ENCODE data around the gene ZNF136.

Gene ZNF136

GRCh38 chr19:12162882-12163806 lies at the start of gene ZNF136:
Gene ZNF136 (plus strand): TSS chr19:12163096. CDS start chr19:12163204, 108 bp downstream.
- no peak for DNase-seq

- DNase-seq: no peak
Measured at GRCh38 chr19:12113121-12113520, 49.8 kb upstream of the ZNF136 start.

- no peak for DNase-seq
Measured at GRCh38 chr19:12117201-12117970, 45.5 kb upstream of the ZNF136 start.

- no peak for DNase-seq
Measured at GRCh38 chr19:12126707-12127106, 36.2 kb upstream of the ZNF136 start.

- DNase-seq: no peak
Measured at GRCh38 chr19:12133069-12133468, 29.8 kb upstream of the ZNF136 start.

GRCh38 chr19:12137221-12137940 lies 25.5 kb upstream of the ZNF136 start:
- no peak for DNase-seq

- no peak for DNase-seq
Measured at GRCh38 chr19:12139269-12139668, 23.6 kb upstream of the ZNF136 start.

GRCh38 chr19:12139885-12140544 lies 22.9 kb upstream of the ZNF136 start, which contains the start of gene ZNF20:
Gene ZNF20 (minus strand): TSS chr19:12140350. CDS start chr19:12140182, 168 bp downstream.
- DNase-seq: no peak

GRCh38 chr19:12140545-12141404 lies 22.1 kb upstream of the ZNF136 start:
- no peak for DNase-seq

GRCh38 chr19:12141405-12141736 lies 21.5 kb upstream of the ZNF136 start:
- no peak for DNase-seq

GRCh38 chr19:12145348-12145747 lies 17.5 kb upstream of the ZNF136 start:
- DNase-seq: no peak

- no peak for DNase-seq
Measured at GRCh38 chr19:12155324-12155860, 7.5 kb upstream of the ZNF136 start.

- no peak for DNase-seq
Measured at GRCh38 chr19:12156223-12157058, 6.5 kb upstream of the ZNF136 start, which contains the start of gene ZNF625. Gene ZNF625 (minus strand): TSS chr19:12156734. CDS start chr19:12156558, 176 bp downstream.

- DNase-seq: no peak
Measured at GRCh38 chr19:12159773-12160414, 3.0 kb upstream of the ZNF136 start.

GRCh38 chr19:12162513-12162881 lies 399 bp upstream of the ZNF136 start:
- DNase-seq: no peak

- no peak for DNase-seq
Measured at GRCh38 chr19:12163826-12164225, 930 bp downstream of the ZNF136 start.

GRCh38 chr19:12166626-12167025 lies 3.7 kb downstream of the ZNF136 start:
- no peak for DNase-seq

GRCh38 chr19:12180377-12180776 lies 17.5 kb downstream of the ZNF136 start:
- no peak for DNase-seq

GRCh38 chr19:12187625-12188024 lies 24.7 kb downstream of the ZNF136 start:
- no peak for DNase-seq
